Kidney (tissue), 14 donors: ENCODE data around the gene MASTL. TPM values are rescaled to one million over a fixed set of nuclear protein-coding genes. Genes with fewer than 3 reads are reported as not detected.

Experiments used
- DNase-seq, 5 donors: peaks; one replicate each; pipeline ENCODE4 v3.0.0-alpha.2; 2013 to 2020
- FAIRE-seq: peaks from 2 replicates; lab custom pipeline; 2012; peaks lifted over from hg19 to GRCh38; lab: Jason Lieb, UNC
- H3K27ac ChIP-seq, 2 donors: one replicate each; pipeline ENCODE4 v1.7.0; 2013; ENCODE audit warnings: low read depth in 2 of 2, low read length in 2 of 2, inconsistent platforms in 1 of 2
- H3K27me3 ChIP-seq: one replicate; pipeline ENCODE4 v1.7.1; 2013; ENCODE audit warnings: low read length, inconsistent platforms; ENCODE audit not compliant: control insufficient read depth, insufficient read depth
- H3K36me3 ChIP-seq, 3 donors: one replicate each; pipeline versions ENCODE4 v1.7.0 to v1.7.1; 2013; ENCODE audit warnings: low read length in 3 of 3, control low read depth in 1 of 3, inconsistent platforms in 1 of 3; ENCODE audit not compliant: insufficient read depth in 3 of 3, control insufficient read depth in 2 of 3
- H3K4me1 ChIP-seq, 3 donors: one replicate each; pipeline versions ENCODE4 v1.7.0 to v1.7.1; 2013; ENCODE audit warnings: low read length in 3 of 3, inconsistent platforms in 1 of 3, low read depth in 1 of 3; ENCODE audit not compliant: control insufficient read depth in 2 of 3, insufficient read depth in 2 of 3
- H3K4me3 ChIP-seq, 3 donors: one replicate each; pipeline versions ENCODE4 v1.7.0 to v1.8.1; 2013; ENCODE audit warnings: low read length in 3 of 3, control low read depth in 1 of 3, inconsistent platforms in 1 of 3
- H3K9ac ChIP-seq, 3 donors: one replicate each; pipeline versions ENCODE4 v1.7.0 to v1.7.1; 2013; ENCODE audit warnings: low read length in 3 of 3, control low read depth in 1 of 3, inconsistent platforms in 1 of 3
- H3K9me3 ChIP-seq, 3 donors: one replicate each; pipeline versions ENCODE4 v1.7.0 to v1.7.1; 2013; ENCODE audit warnings: low read length in 3 of 3, control low read depth in 1 of 3, inconsistent platforms in 1 of 3; ENCODE audit not compliant: control insufficient read depth in 2 of 3, insufficient read depth in 1 of 3
- CTCF ChIP-seq: IDR thresholded peaks from 3 replicates; pipeline ENCODE4 v1.5.1; 2012; ENCODE audit warnings: mild to moderate bottlenecking, moderate library complexity, borderline replicate concordance; ENCODE audit not compliant: insufficient read depth; ENCODE audit errors: extremely low read depth
- intact Hi-C: fragments of 100-400 bp; cut with DNase I; formaldehyde crosslinking; loops from one replicate; pipeline ENCODE4 v1.11.1; 2022
- polyA plus RNA-seq: library from polyadenylated mRNA; stranded (reverse); fragments of 350-450 nt; fragmentation: Illumina TruSeq; extraction: RNeasy Lipid Tissue Mini Kit (QIAGEN cat#74804); gene quantifications from one replicate; pipeline ENCODE4 v1.2.3, GENCODE V29; 2014; ENCODE audit warnings: low read depth, low replicate concordance; ENCODE audit not compliant: insufficient read depth
- total RNA-seq: library from RNA; stranded (reverse); fragmentation: NEBNext Ultra II Directional; extraction: Animal tissue kit (Norgen Biotek cat#: 25700); gene quantifications from one replicate; pipeline ENCODE4 v1.2.1, GENCODE V29; 2021
- donor health status: control.
- donor health status: control.
- donor health status: control.
- donor health status: control.
- donor health status: control.
- donor health status: DM: yes; HTN: yes; CAD: no.
- donor health status: Normal renal cell carcinoma (clear cell type).

Gene MASTL
- total and polyA plus RNA-seq, 2 donors from 2014 or later: 2.6 to 10.3 TPM

GRCh38 chr10:27157150-27157549, 2.0 kb downstream of the MASTL start:
- DNase-seq: no peak
- intact Hi-C loops: no loop called here
- no peak for FAIRE-seq
- H3K4me3 ChIP-seq: no peak overlapping the region
- H3K9ac ChIP-seq: no peak overlapping the region
- H3K36me3 ChIP-seq: peaks cover 0 to 8% (median 2%) of the 10 kb centered on the region in 3 donors
- peaks cover 3 to 11% (median 6%) of the 10 kb centered on the region in 3 donors for H3K4me1 ChIP-seq
- no peak for TF ChIP-seq CTCF
- no peak overlapping the region for H3K27ac ChIP-seq
- no peaks in the 10 kb centered on the region for H3K27me3 ChIP-seq
- H3K9me3 ChIP-seq: no peaks in the 10 kb centered on the region

GRCh38 chr10:27158421-27158820, 3.3 kb downstream of the MASTL start:
- H3K9ac ChIP-seq: no peak overlapping the region
- intact Hi-C loops: no loop called here
- DNase-seq (no peak), FAIRE-seq (no peak)
- no peak overlapping the region for H3K27ac ChIP-seq
- H3K4me1 ChIP-seq: peaks cover 0 to 2% (median 0%) of the 10 kb centered on the region in 3 donors
- H3K27me3 ChIP-seq: no peaks in the 10 kb centered on the region
- no peak overlapping the region for H3K4me3 ChIP-seq
- no peaks in the 10 kb centered on the region for H3K9me3 ChIP-seq
- peaks cover 0 to 8% (median 2%) of the 10 kb centered on the region in 3 donors for H3K36me3 ChIP-seq
- TF ChIP-seq CTCF: no peak

GRCh38 chr10:27169849-27170248, 14.7 kb downstream of the MASTL start:
- Histone ChIP-seq H3K27ac (no peak overlapping the region), H3K36me3 (peaks cover 0 to 38% (median 7%) of the 10 kb centered on the region in 3 donors), H3K27me3 (no peaks in the 10 kb centered on the region), H3K9me3 (no peaks in the 10 kb centered on the region), H3K9ac (no peak overlapping the region), H3K4me3 (no peak overlapping the region), H3K4me1 (no peaks in the 10 kb centered on the region)
- FAIRE-seq (no peak), DNase-seq (no peak)
- TF ChIP-seq CTCF: no peak
- intact Hi-C loops: no loop called here

- no peak overlapping the region for H3K4me3 ChIP-seq
- no peaks in the 10 kb centered on the region for H3K27me3 ChIP-seq
- H3K36me3 ChIP-seq: peaks cover 0 to 8% (median 0%) of the 10 kb centered on the region in 3 donors
- no peaks in the 10 kb centered on the region for H3K4me1 ChIP-seq
- intact Hi-C loops: no loop called here
- FAIRE-seq (no peak), DNase-seq (no peak)
- no peak overlapping the region for H3K27ac ChIP-seq
- no peak for TF ChIP-seq CTCF
- no peaks in the 10 kb centered on the region for H3K9me3 ChIP-seq
- H3K9ac ChIP-seq: no peak overlapping the region
Observed at GRCh38 chr10:27188259-27188658, 33.1 kb downstream of the MASTL start.
